Activated T-cell treated with anti-CD3 and anti-CD28 coated beads, Interleukin-2, amount 50 U/mL, for 4 hours (primary cell): Measurements from ENCODE around the gene NOXO1. TPM values are rescaled to one million over a fixed set of nuclear protein-coding genes. Genes with fewer than 3 reads are reported as not detected.

ENCODE experiments used
- ATAC-seq, 2 donors: fragments of 200-7000 bp; cut with Tn5 transposase; one replicate each; pipeline ENCODE4 v1.10.0; 2021
- DNase-seq: peaks from one replicate; pipeline ENCODE4 v3.0.0-alpha.2; 2020
- H3K27me3 Mint-ChIP-seq: one replicate; pipeline ENCODE4 v1.8.0; 2021; ENCODE audit warnings: low read depth, mixed read lengths
- H3K36me3 Mint-ChIP-seq: one replicate; pipeline ENCODE4 v1.8.0; 2022; ENCODE audit warnings: mixed read lengths; ENCODE audit not compliant: insufficient read depth
- H3K4me1 Mint-ChIP-seq: one replicate; pipeline ENCODE4 v1.8.0; 2021; ENCODE audit warnings: low read depth, mixed read lengths
- H3K4me3 Mint-ChIP-seq: one replicate; pipeline ENCODE4 v1.8.0; 2021; ENCODE audit warnings: mild to moderate bottlenecking, moderate library complexity, mixed read lengths
- H3K9me3 Mint-ChIP-seq: one replicate; pipeline ENCODE4 v1.8.0; 2021; ENCODE audit warnings: mixed read lengths
- total RNA-seq, 3 donors: library from RNA; stranded (reverse); gene quantifications; one replicate each; pipeline ENCODE4 v1.2.1, GENCODE V29; 2021

The NOXO1 gene
- total RNA-seq, 3 donors from 2014 or later: 0.35 TPM; not detected in 2

- Mint-ChIP-seq H3K9me3 (no peaks in the 10 kb centered on the region), H3K27me3 (no peaks in the 10 kb centered on the region), H3K4me3 (no peak overlapping the region), H3K4me1 (peaks cover 36% of the 10 kb centered on the region), H3K36me3 (peaks cover 18% of the 10 kb centered on the region)
- ATAC-seq (no peak), DNase-seq (no peak)
Measured at GRCh38 chr16:2005646-2006045, 24.4 kb upstream of the NOXO1 start.

GRCh38 chr16:2004795-2005517 lies 23.7 kb upstream of the NOXO1 start:
- Mint-ChIP-seq H3K4me3 (no peak overlapping the region), H3K9me3 (no peaks in the 10 kb centered on the region), H3K27me3 (no peaks in the 10 kb centered on the region), H3K36me3 (peaks cover 17% of the 10 kb centered on the region), H3K4me1 (peaks cover 31% of the 10 kb centered on the region)
- ATAC-seq (no peak), DNase-seq (no peak)

DNA sequence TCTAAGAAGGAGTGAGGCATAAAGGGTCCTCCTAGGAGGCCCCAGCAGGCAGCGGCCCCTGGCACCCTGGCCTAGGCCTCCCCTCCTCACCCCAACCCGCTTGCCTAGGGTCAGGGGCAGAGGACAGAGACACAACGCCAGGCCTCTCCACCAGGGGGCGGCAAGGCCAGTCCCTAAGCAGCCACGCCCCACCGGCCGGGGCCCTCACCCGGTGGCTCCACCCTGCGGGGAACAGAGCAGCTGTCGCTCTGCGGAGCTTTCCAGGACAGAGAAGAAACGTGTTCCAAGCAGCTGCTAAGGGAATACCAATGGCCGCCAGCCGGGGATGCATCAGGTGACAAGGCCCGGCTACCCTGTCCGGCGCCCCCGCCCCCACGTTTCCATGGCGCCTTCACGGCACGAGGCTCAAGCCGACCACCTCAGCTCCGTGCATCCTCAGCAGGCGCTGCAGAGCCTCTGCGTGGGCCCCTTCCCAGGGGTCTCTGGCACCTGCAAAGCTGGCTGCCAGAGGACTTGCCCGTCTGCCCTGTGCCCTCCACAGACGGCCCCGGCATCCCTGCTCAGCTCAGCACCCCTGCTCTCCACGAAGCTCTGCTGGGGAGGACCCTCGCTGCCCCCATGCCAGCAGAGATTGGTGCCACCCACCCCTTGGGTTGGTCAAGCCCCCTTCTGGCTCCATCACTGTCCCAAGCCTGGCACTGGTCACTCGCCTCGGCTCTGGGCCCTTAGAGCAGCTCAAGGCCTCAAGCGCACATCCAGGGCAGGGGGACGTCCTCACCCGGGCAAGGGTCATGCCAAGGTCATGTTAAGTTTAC lies 22.8 kb upstream of the NOXO1 start:
- peak; percentile 92 for ATAC-seq
- H3K9me3 Mint-ChIP-seq: no peaks in the 10 kb centered on the region
- DNase-seq: peak; percentile 83
- H3K4me1 Mint-ChIP-seq: peaks cover 31% of the 10 kb centered on the region
- H3K36me3 Mint-ChIP-seq: peaks cover 17% of the 10 kb centered on the region
- H3K27me3 Mint-ChIP-seq: no peaks in the 10 kb centered on the region
- no peak overlapping the region for H3K4me3 Mint-ChIP-seq

DNA sequence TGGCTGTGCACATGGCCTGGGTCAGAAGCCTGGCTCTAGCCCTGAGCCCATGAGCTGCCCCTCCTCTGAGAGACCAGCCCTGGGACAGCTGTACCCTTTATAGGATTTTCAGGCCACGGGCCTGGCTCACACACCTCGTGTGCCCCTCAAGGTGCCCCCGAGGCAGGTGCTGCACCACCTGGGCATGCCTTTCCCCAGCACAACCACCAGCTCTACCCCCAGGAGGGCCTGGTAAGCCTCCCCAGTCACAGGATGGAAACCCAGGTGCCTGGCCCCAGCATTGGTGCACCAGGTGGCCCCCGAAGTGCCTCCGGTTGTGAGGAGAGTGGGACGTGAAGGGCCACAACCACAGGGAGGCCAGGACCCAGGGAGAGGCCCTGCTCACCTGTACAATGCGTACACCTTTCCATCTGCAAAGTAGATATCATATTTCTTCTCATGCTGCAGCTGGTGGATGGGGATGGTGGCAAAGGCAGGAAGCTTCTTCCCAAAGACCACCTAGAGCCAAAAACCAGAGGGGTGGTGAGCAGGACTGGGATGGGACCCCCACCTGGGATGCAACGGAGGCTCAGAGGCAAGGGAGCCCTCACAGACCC lies 22.1 kb upstream of the NOXO1 start:
- peaks cover 13% of the 10 kb centered on the region for H3K36me3 Mint-ChIP-seq
- no peak overlapping the region for H3K4me3 Mint-ChIP-seq
- no peaks in the 10 kb centered on the region for H3K27me3 Mint-ChIP-seq
- ATAC-seq (no peak), DNase-seq (no peak)
- peaks cover 25% of the 10 kb centered on the region for H3K4me1 Mint-ChIP-seq
- H3K9me3 Mint-ChIP-seq: no peaks in the 10 kb centered on the region

- no peaks in the 10 kb centered on the region for H3K9me3 Mint-ChIP-seq
- no peak for ATAC-seq
- peaks cover 18% of the 10 kb centered on the region for H3K4me1 Mint-ChIP-seq
- H3K36me3 Mint-ChIP-seq: peaks cover 11% of the 10 kb centered on the region
- no peaks in the 10 kb centered on the region for H3K27me3 Mint-ChIP-seq
- DNase-seq: no peak
- H3K4me3 Mint-ChIP-seq: no peak overlapping the region
Measured at GRCh38 chr16:2002406-2003230, 21.3 kb upstream of the NOXO1 start.

- Mint-ChIP-seq H3K36me3 (peaks cover 11% of the 10 kb centered on the region), H3K27me3 (no peaks in the 10 kb centered on the region), H3K9me3 (no peaks in the 10 kb centered on the region), H3K4me1 (peaks cover 9% of the 10 kb centered on the region), H3K4me3 (no peak overlapping the region)
- ATAC-seq (no peak), DNase-seq (no peak)
Measured at GRCh38 chr16:2001456-2002355, 20.4 kb upstream of the NOXO1 start.

DNA sequence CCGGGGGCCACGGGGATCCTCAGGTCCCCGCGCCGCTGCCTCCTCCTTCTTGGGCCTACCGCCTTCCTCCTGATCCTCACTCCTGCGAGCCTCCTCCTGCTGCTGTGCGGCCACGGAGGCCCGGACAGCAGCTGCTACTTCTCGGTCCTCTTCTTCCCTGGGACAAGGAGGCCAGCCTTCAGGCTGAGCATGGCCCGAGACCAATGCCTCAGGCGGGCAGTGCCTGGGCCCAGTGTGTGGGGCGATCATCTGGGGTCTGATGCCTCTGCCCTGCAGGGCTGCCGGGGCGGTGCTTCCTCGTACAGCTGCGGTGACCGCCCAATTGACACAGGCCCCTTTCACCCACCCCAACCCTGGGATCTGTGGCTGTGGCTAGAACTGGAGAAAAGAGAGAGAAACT lies 19.8 kb upstream of the NOXO1 start:
- peaks cover 6% of the 10 kb centered on the region for H3K4me1 Mint-ChIP-seq
- no peaks in the 10 kb centered on the region for H3K9me3 Mint-ChIP-seq
- no peak for DNase-seq
- H3K36me3 Mint-ChIP-seq: peaks cover 10% of the 10 kb centered on the region
- no peak overlapping the region for H3K4me3 Mint-ChIP-seq
- ATAC-seq: no peak
- H3K27me3 Mint-ChIP-seq: no peaks in the 10 kb centered on the region

GRCh38 chr16:1999866-2000514 lies 18.7 kb upstream of the NOXO1 start:
- Mint-ChIP-seq H3K4me1 (peaks cover 4% of the 10 kb centered on the region), H3K27me3 (no peaks in the 10 kb centered on the region), H3K4me3 (no peak overlapping the region), H3K9me3 (no peaks in the 10 kb centered on the region), H3K36me3 (peaks cover 9% of the 10 kb centered on the region)
- ATAC-seq (no peak), DNase-seq (no peak)

DNA sequence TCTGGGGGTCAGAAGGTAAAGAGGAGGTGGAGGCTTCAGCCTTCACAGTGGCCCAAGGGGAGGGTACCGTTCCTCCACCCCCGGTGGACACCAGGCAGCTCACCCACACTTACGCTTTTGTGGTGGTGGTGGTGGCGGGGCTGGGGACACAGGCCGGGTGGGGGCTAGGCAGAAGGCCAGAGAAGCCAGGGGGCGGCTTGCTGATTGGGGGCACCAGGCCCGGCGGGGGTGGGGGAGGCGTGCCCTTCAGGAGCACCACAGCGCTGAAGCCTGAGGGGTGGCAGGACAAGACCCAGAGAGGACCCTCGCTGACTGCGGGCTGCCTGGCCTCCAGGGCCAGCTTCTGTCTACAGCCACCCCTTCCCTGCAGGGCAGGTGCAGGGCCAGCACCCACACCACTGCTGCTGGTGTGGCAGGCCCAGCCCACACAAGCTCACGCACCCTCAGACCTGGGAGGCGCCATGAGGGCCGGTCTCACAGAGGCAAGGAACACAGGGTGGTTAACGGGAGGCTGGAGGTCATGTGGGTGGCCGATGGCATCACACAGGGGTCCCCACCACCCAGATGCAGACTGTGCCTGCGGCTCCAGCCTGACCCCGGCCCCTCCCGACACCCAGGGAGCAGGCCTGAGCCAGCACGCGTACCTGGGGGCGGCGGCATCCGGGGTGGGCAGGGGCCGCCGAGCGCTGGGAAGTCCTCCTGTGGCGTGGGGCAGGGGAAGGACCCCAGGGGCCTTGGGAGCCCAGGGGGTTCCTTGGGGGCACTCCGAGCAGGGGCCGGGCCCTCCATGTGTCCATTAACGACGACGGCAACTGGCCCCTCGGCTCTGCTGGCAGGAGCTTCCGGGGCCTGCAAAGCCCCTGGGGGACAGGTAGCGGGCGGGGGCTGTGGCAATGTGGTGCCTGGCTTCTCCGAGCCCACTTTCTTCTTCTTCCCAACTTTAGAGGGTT lies 17.9 kb upstream of the NOXO1 start:
- no peak for DNase-seq
- Mint-ChIP-seq H3K36me3 (peaks cover 9% of the 10 kb centered on the region), H3K9me3 (no peaks in the 10 kb centered on the region), H3K27me3 (no peaks in the 10 kb centered on the region), H3K4me3 (no peak overlapping the region), H3K4me1 (peaks cover 3% of the 10 kb centered on the region)
- ATAC-seq: no peak

GRCh38 chr16:1998360-1998835 lies 17.1 kb upstream of the NOXO1 start:
- no peaks in the 10 kb centered on the region for H3K9me3 Mint-ChIP-seq
- H3K27me3 Mint-ChIP-seq: no peaks in the 10 kb centered on the region
- H3K4me3 Mint-ChIP-seq: no peak overlapping the region
- peaks cover 9% of the 10 kb centered on the region for H3K4me1 Mint-ChIP-seq
- no peak for DNase-seq
- ATAC-seq: no peak
- H3K36me3 Mint-ChIP-seq: peaks cover 9% of the 10 kb centered on the region

GRCh38 chr16:1997494-1998359 lies 16.5 kb upstream of the NOXO1 start:
- H3K9me3 Mint-ChIP-seq: no peaks in the 10 kb centered on the region

More at GRCh38 chr16:1997494-1998359, 16.5 kb upstream of the NOXO1 start:
- Mint-ChIP-seq H3K4me3 (no peak overlapping the region), H3K36me3 (peaks cover 9% of the 10 kb centered on the region), H3K4me1 (peaks cover 10% of the 10 kb centered on the region), H3K27me3 (no peaks in the 10 kb centered on the region)
- DNase-seq: no peak
- ATAC-seq: no peak
